ENCODE results near the gene RBM28. TPM values are rescaled to one million over a fixed set of nuclear protein-coding genes. Genes with fewer than 3 reads are reported as not detected.

The RBM28 gene
- total RNA-seq, 1 experiment from 2014 or later, result 54.1 TPM

DNA sequence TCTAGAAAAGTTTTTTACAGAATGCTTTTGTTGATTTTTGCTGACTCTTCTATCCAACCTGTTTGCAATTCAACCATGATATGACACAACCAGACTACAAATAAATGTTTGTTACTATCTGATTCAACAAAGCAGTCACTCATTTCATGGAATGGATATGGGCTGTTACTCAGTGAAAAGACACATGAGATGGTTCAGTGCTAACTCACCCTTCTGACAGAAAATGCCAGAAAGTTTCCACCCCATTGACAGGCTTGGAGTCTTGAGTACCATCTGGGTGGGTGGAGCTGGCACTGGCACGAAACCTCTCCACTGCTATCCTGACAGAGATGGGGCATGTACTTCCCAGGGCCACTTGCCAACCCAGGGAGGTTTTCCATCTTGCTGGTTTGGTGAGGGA lies 39.5 kb downstream of the RBM28 start:
- BruUV-seq (replicated peaks), result no TSS peak
- no peak overlapping the region for H3K27ac ChIP-seq (ENCODE audit: low read length)
- H3K4me1 ChIP-seq (ENCODE audit: control insufficient read depth, insufficient read depth, low read length), result no peaks in the 10 kb centered on the region
- no peak overlapping the region for H3K4me3 ChIP-seq (ENCODE audit: low read depth in 2 of 2, low read length in 2 of 2)
- intact Hi-C loops (cut with micrococcal nuclease; ENCODE audit: unreplicated experiment) (no loop called here), in situ Hi-C loops (cut with HindIII; ENCODE audit: low pct_unique_long_range_greater_than_20kb, low sequenced_read_pairs) (no loop called here)
- CTCF ChIA-PET, result no interaction called here
- H3K27me3 ChIP-seq (ENCODE audit: control insufficient read depth, insufficient read depth, low read length), result no peaks in the 10 kb centered on the region
- no peaks in the 10 kb centered on the region for H3K36me3 ChIP-seq (ENCODE audit: control insufficient read depth, insufficient read depth, low read length)
- ATAC-seq (no peak), DNase-seq (ENCODE audit: low read depth, low spot score) (no peak)
- TF ChIP-seq TCF7L2 (IDR thresholded peaks at IDR 0.05; ENCODE audit: low read depth, low read length), result no peak
- no peak for TF ChIP-seq CTCF (IDR thresholded peaks at IDR 0.05)
- TF ChIP-seq REST (IDR thresholded peaks at IDR 0.05; ENCODE audit: insufficient read depth in 1 of 2, low read depth in 2 of 2, low read length in 1 of 2), result no peak
- no peak for TF ChIP-seq POLR2AphosphoS5 (IDR thresholded peaks at IDR 0.05; ENCODE audit: low read depth, low read length)
- TF ChIP-seq SIN3A (IDR thresholded peaks at IDR 0.05; ENCODE audit: borderline replicate concordance, insufficient read depth, low read depth, low read length), result no peak
- POLR2A ChIA-PET, result no interaction called here
- H3K9me3 ChIP-seq (ENCODE audit: control insufficient read depth, insufficient read depth, low read depth, low read length), result no peaks in the 10 kb centered on the region

- no peaks in the 10 kb centered on the region for H3K27me3 ChIP-seq (ENCODE audit: control insufficient read depth, insufficient read depth, low read length)
- no peaks in the 10 kb centered on the region for H3K36me3 ChIP-seq (ENCODE audit: control insufficient read depth, insufficient read depth, low read length)
- no peak for ATAC-seq
- H3K9me3 ChIP-seq (ENCODE audit: control insufficient read depth, insufficient read depth, low read depth, low read length), result no peaks in the 10 kb centered on the region
- intact Hi-C loops (cut with micrococcal nuclease; ENCODE audit: unreplicated experiment) (no loop called here), in situ Hi-C loops (cut with HindIII; ENCODE audit: low pct_unique_long_range_greater_than_20kb, low sequenced_read_pairs) (no loop called here)
- TF ChIP-seq TCF7L2 (IDR thresholded peaks at IDR 0.05; ENCODE audit: low read depth, low read length), result no peak
- no peak for TF ChIP-seq REST (IDR thresholded peaks at IDR 0.05; ENCODE audit: insufficient read depth in 1 of 2, low read depth in 2 of 2, low read length in 1 of 2)
- no peak for TF ChIP-seq POLR2AphosphoS5 (IDR thresholded peaks at IDR 0.05; ENCODE audit: low read depth, low read length)
- TF ChIP-seq CTCF (IDR thresholded peaks at IDR 0.05), result no peak
- no peak for TF ChIP-seq SIN3A (IDR thresholded peaks at IDR 0.05; ENCODE audit: borderline replicate concordance, insufficient read depth, low read depth, low read length)
- H3K4me1 ChIP-seq (ENCODE audit: control insufficient read depth, insufficient read depth, low read length), result no peaks in the 10 kb centered on the region
- ChIA-PET POLR2A (no interaction called here), CTCF (no interaction called here)
- BruUV-seq (replicated peaks), result no TSS peak
- H3K27ac ChIP-seq (ENCODE audit: low read length), result no peak overlapping the region
- DNase-seq (ENCODE audit: low read depth, low spot score), result no peak
- H3K4me3 ChIP-seq (ENCODE audit: low read depth in 2 of 2, low read length in 2 of 2), result no peak overlapping the region
Measured at GRCh38 chr7:128303643-128304042, 40.1 kb downstream of the RBM28 start.

Data from Panc1 (cell line).